ENCODE data around the gene DOCK4.

GRCh38 chr7:112122144-112122543, 84.1 kb downstream of the DOCK4 start:
- TF ChIP-seq CTCF (IDR thresholded peaks at IDR 0.05) (no peak), POLR2A (IDR thresholded peaks at IDR 0.05) (no peak)

Data from testis (tissue), 2 donors.